Measurements from ENCODE around the gene SEMA7A.
A peak's percentile ranks its signal among the peaks of the same experiment; 100 is the strongest.
"Not testable (repeated sequence)": the region's sequence is repeated elsewhere in the genome, so short reads cannot be mapped to it uniquely, and the experiment has no call there.

Gene SEMA7A

GRCh38 chr15:74373056-74373650, 60.6 kb downstream of the SEMA7A start:
- no peak for DNase-seq (ENCODE audit: low spot score)

GRCh38 chr15:74370471-74370870, 63.3 kb downstream of the SEMA7A start:
- no peak for DNase-seq (ENCODE audit: low spot score)

DNA sequence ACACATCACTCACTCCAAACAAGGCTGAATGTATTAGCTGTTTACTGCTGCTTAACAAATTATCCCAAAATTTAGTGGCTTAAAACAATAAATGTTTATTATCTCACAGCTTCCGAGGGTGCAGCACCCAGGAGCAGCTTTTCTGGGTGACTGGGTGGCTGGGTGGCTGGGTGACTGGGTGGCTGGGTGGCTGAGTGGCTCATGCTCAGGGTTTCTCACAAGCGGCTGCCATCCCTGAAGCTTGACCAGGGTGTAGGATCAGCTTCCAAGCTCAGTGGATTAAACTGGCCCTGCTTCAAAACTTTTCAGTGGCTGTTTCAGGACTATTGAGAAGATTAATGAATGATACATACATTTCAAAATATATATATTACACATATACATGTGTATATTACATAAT, 64.0 kb downstream of the SEMA7A start:
- DNase-seq (ENCODE audit: low spot score): no peak

GRCh38 chr15:74369084-74369745, 64.5 kb downstream of the SEMA7A start:
- DNase-seq (ENCODE audit: low spot score): no peak

- DNase-seq (ENCODE audit: low spot score): no peak
Observed at GRCh38 chr15:74368121-74368520, 65.6 kb downstream of the SEMA7A start.

DNA sequence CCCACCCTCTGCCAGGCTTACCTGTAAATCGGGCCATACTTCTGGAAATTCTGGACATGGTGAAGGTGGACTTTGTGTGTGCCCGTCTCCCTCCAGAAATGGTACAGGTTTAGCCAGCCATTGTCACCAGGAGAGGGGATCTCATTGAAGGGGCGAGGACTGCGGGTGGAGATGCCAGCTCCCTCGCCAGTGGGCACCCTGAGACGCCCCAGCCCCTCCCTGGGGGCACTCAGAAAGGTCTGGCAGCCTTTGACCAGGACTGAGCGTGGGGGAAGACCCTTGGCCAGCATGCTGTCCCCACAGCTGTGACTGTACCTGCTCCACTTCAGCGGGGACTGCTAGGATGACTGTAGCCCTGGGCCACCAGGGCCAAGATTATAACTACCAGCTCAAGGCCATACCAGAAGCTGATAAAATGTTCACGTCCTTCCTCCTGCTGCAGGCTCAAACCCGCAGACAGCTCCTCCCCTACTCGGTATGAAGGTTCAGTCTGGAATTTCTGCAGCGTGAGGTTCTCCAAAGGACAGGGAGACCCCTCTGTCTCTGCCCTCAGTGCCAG, 66.4 kb downstream of the SEMA7A start, which contains the start of gene CYP11A1:
CYP11A1 (minus strand) TSS at position 351 of the 559 bp plus-strand sequence; CDS start at position 290, 61 bp downstream.
- no peak for DNase-seq (ENCODE audit: low spot score)

GRCh38 chr15:74365598-74366445, 67.9 kb downstream of the SEMA7A start:
- DNase-seq (ENCODE audit: low spot score): peak; percentile 83

GRCh38 chr15:74364936-74365597, 68.7 kb downstream of the SEMA7A start:
- no peak for DNase-seq (ENCODE audit: low spot score)

DNA sequence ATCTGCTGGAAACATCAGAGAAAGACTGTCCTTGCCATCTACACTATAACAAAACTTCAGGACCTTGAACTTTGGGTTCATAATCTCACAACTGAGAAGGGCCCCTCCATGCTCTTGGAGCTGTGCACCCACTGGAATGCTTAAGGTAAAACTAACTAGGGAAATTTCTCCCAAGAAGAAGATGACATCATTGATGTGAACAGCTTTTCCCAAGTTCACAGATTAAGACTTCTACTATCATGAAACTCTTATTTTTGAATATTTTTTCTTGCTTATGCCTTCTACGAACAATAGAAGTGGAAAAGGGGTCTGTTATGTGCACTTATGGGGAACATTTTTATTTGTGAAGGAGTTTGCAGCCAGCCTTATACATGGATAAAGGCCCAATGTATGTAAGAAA, 71.3 kb downstream of the SEMA7A start:
- no peak for DNase-seq (ENCODE audit: low spot score)

DNA sequence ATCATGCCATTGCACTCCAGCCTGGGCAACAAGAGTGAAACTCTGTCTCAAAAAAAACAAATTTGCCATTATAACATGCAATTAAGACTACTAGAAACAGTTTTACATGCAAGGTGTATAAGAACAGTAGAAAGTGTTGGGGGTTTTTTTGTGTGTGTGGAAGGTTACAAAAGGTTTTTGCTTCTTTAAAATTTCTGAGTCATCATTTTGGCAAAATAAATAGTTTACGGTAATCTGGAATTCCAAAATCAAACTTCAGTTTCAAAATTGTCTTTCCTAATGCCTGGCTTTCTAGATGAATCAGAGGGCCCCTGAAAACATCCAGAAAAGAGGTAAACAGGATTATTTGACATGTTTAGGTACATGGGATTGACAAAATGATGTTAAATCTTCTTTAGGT, 72.9 kb downstream of the SEMA7A start:
- DNase-seq (ENCODE audit: low spot score): not testable (repeated sequence)

GRCh38 chr15:74359376-74359775, 74.4 kb downstream of the SEMA7A start:
- not testable (repeated sequence) for DNase-seq (ENCODE audit: low spot score)

All from ecto neural progenitor cell (in vitro differentiated cells).